ENCODE data around the gene RELCH. TPM values are rescaled to one million over a fixed set of nuclear protein-coding genes. Genes with fewer than 3 reads are reported as not detected.
A peak's percentile ranks its signal among the peaks of the same experiment; 100 is the strongest.

The RELCH gene
- total RNA-seq, 1 experiment from 2014 or later: 19.5 TPM

- BruUV-seq (replicated peaks): no TSS peak
Observed at GRCh38 chr18:62323483-62324180, 136.6 kb downstream of the RELCH start.

GRCh38 chr18:62324181-62324828 lies 137.2 kb downstream of the RELCH start:
- CTCF ChIA-PET: interaction anchor here (0.6 kb wide), 1 partner anchor 140 kb away, joined by 4 read pairs; no protein-coding TSS in a partner anchor
- POLR2A ChIA-PET: no interaction called here
- ATAC-seq: no peak
- H3K9me3 ChIP-seq (ENCODE audit: control insufficient read depth, insufficient read depth, low read depth, low read length): no peaks in the 10 kb centered on the region
- BruUV-seq (replicated peaks): no TSS peak
- no peak overlapping the region for H3K27ac ChIP-seq (ENCODE audit: low read length)
- no peaks in the 10 kb centered on the region for H3K36me3 ChIP-seq (ENCODE audit: control insufficient read depth, insufficient read depth, low read length)
- intact Hi-C loops (cut with micrococcal nuclease; ENCODE audit: unreplicated experiment) (no loop called here), in situ Hi-C loops (cut with HindIII; ENCODE audit: low pct_unique_long_range_greater_than_20kb, low sequenced_read_pairs) (no loop called here)
- peaks cover 27% of the 10 kb centered on the region for H3K4me1 ChIP-seq (ENCODE audit: control insufficient read depth, insufficient read depth, low read length)
- H3K4me3 ChIP-seq (ENCODE audit: low read depth in 2 of 2, low read length in 2 of 2): peak overlapping the region; percentile 38 to 47
- H3K27me3 ChIP-seq (ENCODE audit: control insufficient read depth, insufficient read depth, low read length): no peaks in the 10 kb centered on the region
- TF ChIP-seq SIN3A (IDR thresholded peaks at IDR 0.05; ENCODE audit: borderline replicate concordance, insufficient read depth, low read depth, low read length) (no peak), REST (IDR thresholded peaks at IDR 0.05; ENCODE audit: insufficient read depth in 1 of 2, low read depth in 2 of 2, low read length in 1 of 2) (no peak), POLR2AphosphoS5 (IDR thresholded peaks at IDR 0.05; ENCODE audit: low read depth, low read length) (no peak), CTCF (IDR thresholded peaks at IDR 0.05) (no peak), TCF7L2 (IDR thresholded peaks at IDR 0.05; ENCODE audit: low read depth, low read length) (no peak)
- no peak for DNase-seq (ENCODE audit: low read depth, low spot score)

More at GRCh38 chr18:62323483-62324180, 136.6 kb downstream of the RELCH start:
- Histone ChIP-seq H3K27ac (ENCODE audit: low read length) (no peak overlapping the region), H3K9me3 (ENCODE audit: control insufficient read depth, insufficient read depth, low read depth, low read length) (no peaks in the 10 kb centered on the region), H3K36me3 (ENCODE audit: control insufficient read depth, insufficient read depth, low read length) (no peaks in the 10 kb centered on the region), H3K4me1 (ENCODE audit: control insufficient read depth, insufficient read depth, low read length) (peaks cover 21% of the 10 kb centered on the region), H3K27me3 (ENCODE audit: control insufficient read depth, insufficient read depth, low read length) (no peaks in the 10 kb centered on the region), H3K4me3 (ENCODE audit: low read depth in 2 of 2, low read length in 2 of 2) (no peak overlapping the region)
- ChIA-PET CTCF (no interaction called here), POLR2A (no interaction called here)
- TF ChIP-seq TCF7L2 (IDR thresholded peaks at IDR 0.05; ENCODE audit: low read depth, low read length): no peak
- no peak for TF ChIP-seq POLR2AphosphoS5 (IDR thresholded peaks at IDR 0.05; ENCODE audit: low read depth, low read length)
- no peak for TF ChIP-seq SIN3A (IDR thresholded peaks at IDR 0.05; ENCODE audit: borderline replicate concordance, insufficient read depth, low read depth, low read length)
- TF ChIP-seq CTCF (IDR thresholded peaks at IDR 0.05): no peak
- ATAC-seq (no peak), DNase-seq (ENCODE audit: low read depth, low spot score) (no peak)
- in situ Hi-C loops (cut with HindIII; ENCODE audit: low pct_unique_long_range_greater_than_20kb, low sequenced_read_pairs): no loop called here
- intact Hi-C loops (cut with micrococcal nuclease; ENCODE audit: unreplicated experiment): no loop called here

Data from Panc1 (cell line).